B cell (primary cell): ENCODE data around the gene IMPDH2. TPM values are rescaled to one million over a fixed set of nuclear protein-coding genes. Genes with fewer than 3 reads are reported as not detected.

Experiments used
- ATAC-seq: fragments of 200-7000 bp; cut with Tn5 transposase; one replicate; pipeline ENCODE4 v1.10.0; 2021; ENCODE audit warnings: low read depth, mild to moderate bottlenecking, moderate number of reproducible peaks, moderate library complexity
- CTCF ChIA-PET: fragments of 350-600 bp; sonication (Branson Sonifier 250); formaldehyde crosslinking; loops from one replicate; lab custom pipeline; 2021; ENCODE audit warnings: antibody characterized with exemption, inconsistent platforms; lab: Charles Lee
- POLR2A ChIA-PET: fragments of 350-600 bp; sonication (Branson Sonifier 250); formaldehyde crosslinking; loops from one replicate; lab custom pipeline; 2021; ENCODE audit warnings: antibody characterized with exemption; lab: Charles Lee
- DNase-seq: peaks from one replicate; pipeline ENCODE4 v3.0.0; 2013
- H2AFZ ChIP-seq: 2 replicates; pipeline ENCODE4 v1.6.1; 2012; ENCODE audit warnings: mild to moderate bottlenecking, low read depth, low read length; ENCODE audit not compliant: insufficient read depth, poor library complexity, severe bottlenecking
- H3K27ac ChIP-seq, 2 donors: 1 replicate in 1 of 2; 2 replicates in 1 of 2; pipeline ENCODE4 v1.5.1; 2012 to 2013; ENCODE audit warnings: low read length in 2 of 2, mild to moderate bottlenecking in 2 of 2, moderate library complexity in 1 of 2
- H3K27me3 ChIP-seq, 4 experiments: fragments of 200-600 bp in 1 of 4; sonication (generic) in 1 of 4; replicated peaks in 1 of 4; 1 replicate in 2 of 4; 2 replicates in 2 of 4; pipeline versions ENCODE4 v1.6.1 to v1.7.0; 2013 to 2016; ENCODE audit warnings: low read length in 3 of 4, mild to moderate bottlenecking in 2 of 4, mixed read lengths in 1 of 4, moderate library complexity in 1 of 4; ENCODE audit not compliant: insufficient read depth in 4 of 4, control insufficient read depth in 3 of 4; ENCODE audit errors: control extremely low read depth in 1 of 4
- H3K36me3 ChIP-seq, 2 experiments: replicated peaks in 1 of 2; 1 replicate in 1 of 2; 2 replicates in 1 of 2; pipeline versions ENCODE4 v1.6.1 to v1.7.1; 2013; ENCODE audit warnings: low read length in 1 of 2; ENCODE audit not compliant: insufficient read depth in 2 of 2, control insufficient read depth in 1 of 2; ENCODE audit errors: control extremely low read depth in 1 of 2, extremely low read depth in 1 of 2
- H3K4me1 ChIP-seq, 2 donors: fragments of 200-600 bp in 1 of 2; sonication (generic) in 1 of 2; 1 replicate in 1 of 2; 2 replicates in 1 of 2; pipeline versions ENCODE4 v1.5.1 to v1.6.1; 2013 to 2017; ENCODE audit warnings: low read length in 2 of 2; ENCODE audit not compliant: control insufficient read depth in 2 of 2, insufficient read depth in 2 of 2
- H3K4me2 ChIP-seq: replicated peaks from 2 replicates; pipeline ENCODE3; 2012; ENCODE audit warnings: mild to moderate bottlenecking, low read depth, low read length; ENCODE audit not compliant: poor library complexity, severe bottlenecking
- H3K4me3 ChIP-seq, 5 experiments: fragments of 200-600 bp in 1 of 5; sonication (generic) in 1 of 5; 1 replicate in 3 of 5; 2 replicates in 2 of 5; pipeline versions ENCODE4 v1.5.1 to v1.7.0; 2011 to 2016; ENCODE audit warnings: low read length in 4 of 5, mild to moderate bottlenecking in 4 of 5, low read depth in 2 of 5, control low read depth in 1 of 5, moderate library complexity in 1 of 5; ENCODE audit not compliant: insufficient read depth in 1 of 5; ENCODE audit errors: control extremely low read depth in 1 of 5, extremely low read depth in 1 of 5
- H3K79me2 ChIP-seq: fragments of 200-600 bp; sonication (generic); one replicate; pipeline ENCODE4 v1.6.0; 2016; ENCODE audit warnings: low read length; ENCODE audit not compliant: control insufficient read depth, insufficient read depth
- H3K9ac ChIP-seq: fragments of 200-600 bp; sonication (generic); 2 replicates; pipeline ENCODE4 v1.6.1; 2017; ENCODE audit warnings: mild to moderate bottlenecking, low read length, moderate library complexity
- H3K9me3 ChIP-seq, 3 donors: one replicate each; pipeline versions ENCODE4 v1.6.1 to v1.7.1; 2013; ENCODE audit warnings: low read length in 2 of 3; ENCODE audit not compliant: control insufficient read depth in 2 of 3, insufficient read depth in 1 of 3; ENCODE audit errors: control extremely low read depth in 1 of 3
- H4K20me1 ChIP-seq: 2 replicates; pipeline ENCODE4 v1.6.0; 2012; ENCODE audit warnings: mild to moderate bottlenecking, low read length; ENCODE audit not compliant: insufficient read depth, control insufficient read depth, poor library complexity, severe bottlenecking
- H3K27ac Mint-ChIP-seq: one replicate; pipeline ENCODE4 v1.8.0; 2021; ENCODE audit warnings: mixed read lengths
- H3K27me3 Mint-ChIP-seq: one replicate; pipeline ENCODE4 v1.8.0; 2021; ENCODE audit warnings: mixed read lengths
- H3K4me1 Mint-ChIP-seq: one replicate; pipeline ENCODE4 v1.8.0; 2021; ENCODE audit warnings: mixed read lengths
- H3K4me3 Mint-ChIP-seq: one replicate; pipeline ENCODE4 v1.8.0; 2021; ENCODE audit warnings: mixed read lengths
- H3K9me3 Mint-ChIP-seq: one replicate; pipeline ENCODE4 v1.8.0; 2022; ENCODE audit warnings: mixed read lengths; ENCODE audit not compliant: insufficient read depth
- CTCF ChIP-seq: fragments of 200-600 bp; IDR thresholded peaks from one replicate; pipeline ENCODE4 v1.8.0; 2022; ENCODE audit warnings: antibody characterized with exemption, mild to moderate bottlenecking
- EZH2 ChIP-seq: IDR thresholded peaks from 2 replicates; pipeline ENCODE4 v1.6.1; 2012; ENCODE audit warnings: borderline replicate concordance, low read depth, mild to moderate bottlenecking, moderate library complexity, low read length; ENCODE audit not compliant: insufficient read depth, poor library complexity, severe bottlenecking
- WGBS: methylation state at CpG from one replicate; pipeline ENCODE4 v1.1.5; 2013; ENCODE audit warnings: missing lambda C conversion rate; ENCODE audit not compliant: insufficient coverage; 5-methylcytosine and 5-hydroxymethylcytosine counted together
- intact Hi-C: fragments of 100-400 bp; cut with micrococcal nuclease; formaldehyde crosslinking; loops from one replicate; pipeline ENCODE4 v1.10.0; 2022
- polyA plus RNA-seq: library from polyadenylated mRNA; depleted of rRNA; stranded (reverse); fragments of >200 nt; gene quantifications from 2 replicates; pipeline ENCODE4 v1.2.3, GENCODE V29; 2012
- total RNA-seq, 2 donors: library from RNA; stranded (reverse); fragments of 120-200 nt in 1 of 2; gene quantifications; 1 replicate in 1 of 2; 2 replicates in 1 of 2; pipeline versions ENCODE4 v1.2.3 to v1.2.4, GENCODE V29; 2013 to 2022

Gene IMPDH2
- total and polyA plus RNA-seq, 2 donors (not counting 1 experiment from before 2014, with no cell fraction given) = 171 to 193 TPM

GRCh38 chr3:49025793-49026520 is 3.2 kb downstream of the IMPDH2 start:
- Histone ChIP-seq H3K9ac (no peak overlapping the region), H3K4me2 (peak overlapping the region; percentile 27), H4K20me1 (no peaks in the 10 kb centered on the region), H3K79me2 (peaks cover 44% of the 10 kb centered on the region), H3K4me3 (no peak overlapping the region), H3K36me3 (peaks cover 0 to 45% of the 10 kb centered on the region in 2 experiments), H2AFZ (no peak overlapping the region), H3K4me1 (peaks cover 23 to 51% of the 10 kb centered on the region in 2 donors), H3K27me3 (no peaks in the 10 kb centered on the region), H3K27ac (no peak overlapping the region), H3K9me3 (no peaks in the 10 kb centered on the region)
- Mint-ChIP-seq H3K4me1 (peaks cover 62% of the 10 kb centered on the region), H3K27me3 (no peaks in the 10 kb centered on the region), H3K4me3 (peak overlapping the region; percentile 54), H3K27ac (peak overlapping the region; percentile 92), H3K9me3 (no peaks in the 10 kb centered on the region)
- CTCF ChIA-PET = interaction anchor here (4.3 kb wide), 1 partner anchor 38 kb away, joined by 21 read pairs; the partner anchor contains the start of gene P4HTM
- intact Hi-C loops = loop anchor here (5.0 to 10.0 kb wide), 3 partner anchors 311 to 784 kb away; partner anchors contain the start of genes IP6K2, USP4 and ZNF589
- 100% methylated on average over 4 of the region's 8 CpGs for WGBS
- TF ChIP-seq CTCF (no peak), EZH2 (no peak)
- POLR2A ChIA-PET = interaction anchor here (0.5 to 1.8 kb wide), 5 partner anchors 8 to 68 kb away, joined by 3 to 7 read pairs (median 4); partner anchors contain the start of genes DALRD3, QRICH1 and WDR6
- DNase-seq = no peak
- no peak for ATAC-seq
